GM18909 (cell line): ENCODE data around the gene C8A.

ENCODE experiments used
- ATAC-seq: cut with Tn5 transposase; IDR thresholded peaks from one replicate; pipeline ENCODE4 v1.9.1; 2021; ENCODE audit warnings: mild to moderate bottlenecking; ENCODE audit not compliant: unreplicated experiment, poor library complexity

Gene C8A

GRCh38 chr1:56836359-56836758 lies 18.2 kb upstream of the C8A start:
- ATAC-seq, result no peak

GRCh38 chr1:56837244-56837939 lies 17.2 kb upstream of the C8A start:
- ATAC-seq, result no peak

- ATAC-seq, result no peak
Measured at GRCh38 chr1:56838759-56839158, 15.8 kb upstream of the C8A start.

- ATAC-seq, result no peak
Measured at GRCh38 chr1:56843544-56843943, 11.1 kb upstream of the C8A start.

GRCh38 chr1:56844545-56845136 lies 10.0 kb upstream of the C8A start:
- ATAC-seq, result no peak

GRCh38 chr1:56845343-56845742 lies 9.3 kb upstream of the C8A start:
- no peak for ATAC-seq

GRCh38 chr1:56849750-56850149 lies 4.8 kb upstream of the C8A start:
- ATAC-seq, result no peak

GRCh38 chr1:56850411-56850810 lies 4.2 kb upstream of the C8A start:
- no peak for ATAC-seq

GRCh38 chr1:56850922-56851321 lies 3.7 kb upstream of the C8A start:
- no peak for ATAC-seq

GRCh38 chr1:56852476-56852875 lies 2.1 kb upstream of the C8A start:
- ATAC-seq, result no peak

GRCh38 chr1:56855190-56855589 lies 593 bp downstream of the C8A start:
- no peak for ATAC-seq

- no peak for ATAC-seq
Measured at GRCh38 chr1:56856186-56856585, 1.6 kb downstream of the C8A start.

GRCh38 chr1:56859287-56859686 lies 4.7 kb downstream of the C8A start:
- ATAC-seq, result no peak

- ATAC-seq, result no peak
Measured at GRCh38 chr1:56863265-56863992, 8.8 kb downstream of the C8A start.

- ATAC-seq, result no peak
Measured at GRCh38 chr1:56864430-56864829, 9.8 kb downstream of the C8A start.

GRCh38 chr1:56866656-56867055 lies 12.1 kb downstream of the C8A start:
- no peak for ATAC-seq

GRCh38 chr1:56867491-56867890 lies 12.9 kb downstream of the C8A start:
- ATAC-seq, result no peak

GRCh38 chr1:56868761-56869160 lies 14.2 kb downstream of the C8A start:
- no peak for ATAC-seq

- no peak for ATAC-seq
Measured at GRCh38 chr1:56872597-56872996, 18.0 kb downstream of the C8A start.

- no peak for ATAC-seq
Measured at GRCh38 chr1:56873213-56873612, 18.6 kb downstream of the C8A start.

- ATAC-seq, result no peak
Measured at GRCh38 chr1:56874689-56875088, 20.1 kb downstream of the C8A start.

GRCh38 chr1:56877973-56878372 lies 23.4 kb downstream of the C8A start:
- ATAC-seq, result no peak
